ENCODE measurements around the gene ACYP2.
A peak's percentile ranks its signal among the peaks of the same experiment; 100 is the strongest.
"Not testable (repeated sequence)": the region's sequence is repeated elsewhere in the genome, so short reads cannot be mapped to it uniquely, and the experiment has no call there.

ACYP2 gene

GRCh38 chr2:54279385-54279784, 164.0 kb downstream of the ACYP2 start:
- no peak for DNase-seq

DNA sequence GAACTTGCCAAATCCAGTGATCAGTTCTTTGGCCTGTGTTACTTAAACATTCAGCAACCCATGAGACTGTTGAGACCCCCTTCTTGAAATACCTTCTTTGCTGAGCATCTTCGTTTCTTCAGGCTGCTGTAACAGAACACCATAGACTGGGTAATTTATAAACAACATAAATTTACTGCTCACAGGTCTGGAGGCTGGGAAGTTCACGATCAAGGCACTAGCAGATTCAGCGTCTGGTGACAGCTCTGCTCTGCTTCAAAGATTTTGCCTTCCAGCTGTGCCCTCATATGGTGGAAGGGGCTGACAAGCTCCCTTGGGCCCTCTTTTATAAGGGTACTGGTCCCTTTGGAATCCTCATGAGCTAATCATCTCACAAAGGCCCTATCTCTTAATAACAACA, 169.4 kb downstream of the ACYP2 start:
- DNase-seq: no peak

GRCh38 chr2:54285451-54285850, 170.0 kb downstream of the ACYP2 start:
- DNase-seq: no peak

GRCh38 chr2:54287532-54287931, 172.1 kb downstream of the ACYP2 start:
- no peak for DNase-seq

DNA sequence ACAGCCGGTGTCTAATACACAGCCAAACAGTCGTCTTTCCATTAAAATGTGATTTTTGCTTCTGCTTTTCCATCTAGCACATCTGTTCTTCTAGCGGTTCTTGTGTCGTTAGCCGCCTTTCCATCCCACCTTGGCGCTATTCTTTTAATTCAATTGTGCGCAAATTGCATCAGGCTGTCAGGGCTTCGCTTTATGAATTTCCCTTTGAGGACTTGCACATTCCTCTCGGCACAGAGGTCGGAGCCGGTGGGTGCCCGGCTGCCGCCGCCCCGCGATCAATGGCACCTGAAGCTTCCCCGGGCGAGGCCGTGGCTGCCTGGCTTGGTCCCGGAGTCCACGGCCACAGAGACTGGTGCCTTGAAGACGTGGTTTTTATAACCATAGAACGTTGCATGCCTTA, 174.5 kb downstream of the ACYP2 start:
- no peak for DNase-seq

DNA sequence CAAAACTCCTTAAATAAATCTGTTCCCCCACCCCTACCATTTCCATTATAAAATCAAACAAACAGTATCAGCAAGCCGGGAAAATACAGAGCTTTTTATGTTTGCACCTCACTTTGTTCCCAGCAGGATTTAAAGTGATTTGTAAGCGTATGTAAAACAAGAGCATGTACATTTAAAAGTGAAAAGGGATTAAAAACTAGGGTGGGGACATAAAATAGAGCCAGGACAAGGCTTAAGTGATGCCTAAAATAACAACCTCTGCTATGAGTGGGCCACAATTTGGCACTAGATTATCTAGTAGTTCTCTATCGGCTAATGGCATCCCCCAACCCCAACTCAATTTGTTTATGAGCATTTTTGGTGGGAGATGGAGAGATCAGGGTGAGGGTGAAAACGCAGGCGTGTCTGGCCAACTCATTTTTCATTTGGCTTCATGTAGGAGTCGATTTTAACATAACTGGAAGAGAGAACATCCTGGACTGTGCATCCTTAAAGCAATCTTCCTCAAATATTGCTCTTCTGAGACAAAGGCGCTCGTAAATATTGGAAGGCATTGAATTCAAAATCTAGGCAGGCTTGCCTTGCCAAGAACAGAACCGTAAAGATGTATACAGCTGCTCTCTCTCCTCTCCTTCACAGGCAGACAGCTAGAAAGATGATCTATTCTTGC, 175.1 kb downstream of the ACYP2 start:
- DNase-seq: no peak

DNA sequence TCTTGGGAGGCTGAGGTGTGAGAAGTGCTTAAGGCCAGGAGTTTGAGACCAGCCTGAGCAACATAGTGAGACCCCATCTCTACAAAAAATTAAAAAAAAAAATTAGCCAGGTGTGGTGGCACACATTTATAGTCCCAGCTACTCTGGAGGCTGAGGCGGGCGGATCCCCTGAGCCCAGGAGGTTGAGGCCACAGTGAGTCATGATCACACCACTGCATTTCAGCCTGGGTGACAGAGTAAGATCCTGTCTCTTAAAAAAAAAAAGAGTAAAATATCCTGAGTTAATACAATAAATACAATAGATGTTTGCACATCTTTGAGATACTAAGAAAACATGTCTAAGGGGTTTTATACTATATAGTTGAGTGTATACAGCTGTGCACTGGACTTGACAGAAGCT, 179.2 kb downstream of the ACYP2 start:
- not testable (repeated sequence) for DNase-seq

- no peak for DNase-seq
Observed at GRCh38 chr2:54295911-54296310, 180.5 kb downstream of the ACYP2 start.

GRCh38 chr2:54298514-54298913, 183.1 kb downstream of the ACYP2 start:
- no peak for DNase-seq

- DNase-seq: no peak
Observed at GRCh38 chr2:54303631-54304030, 188.2 kb downstream of the ACYP2 start.

- no peak for DNase-seq
Observed at GRCh38 chr2:54306556-54306955, 191.1 kb downstream of the ACYP2 start.

- no peak for DNase-seq
Observed at GRCh38 chr2:54308186-54308585, 192.8 kb downstream of the ACYP2 start.

GRCh38 chr2:54308782-54309181, 193.4 kb downstream of the ACYP2 start:
- no peak for DNase-seq

DNA sequence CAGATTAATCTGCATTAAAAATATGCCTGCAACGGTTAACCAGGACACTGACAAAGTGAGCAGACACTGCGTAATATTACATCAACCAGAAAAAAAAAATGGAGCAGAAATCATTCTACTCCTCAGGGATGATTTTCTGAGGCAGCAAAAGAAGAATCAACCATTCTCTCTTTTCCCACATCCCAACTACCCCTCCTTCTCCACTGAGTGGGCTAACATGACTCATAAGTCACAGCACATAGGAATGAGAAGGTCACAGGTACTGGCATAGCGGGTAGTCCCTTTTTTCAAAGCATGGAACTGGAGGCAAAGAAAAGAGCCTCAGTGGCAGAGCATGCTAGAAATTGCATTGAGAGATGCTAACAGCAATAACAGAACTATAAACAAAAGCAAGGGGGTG, 194.9 kb downstream of the ACYP2 start:
- DNase-seq: no peak

DNA sequence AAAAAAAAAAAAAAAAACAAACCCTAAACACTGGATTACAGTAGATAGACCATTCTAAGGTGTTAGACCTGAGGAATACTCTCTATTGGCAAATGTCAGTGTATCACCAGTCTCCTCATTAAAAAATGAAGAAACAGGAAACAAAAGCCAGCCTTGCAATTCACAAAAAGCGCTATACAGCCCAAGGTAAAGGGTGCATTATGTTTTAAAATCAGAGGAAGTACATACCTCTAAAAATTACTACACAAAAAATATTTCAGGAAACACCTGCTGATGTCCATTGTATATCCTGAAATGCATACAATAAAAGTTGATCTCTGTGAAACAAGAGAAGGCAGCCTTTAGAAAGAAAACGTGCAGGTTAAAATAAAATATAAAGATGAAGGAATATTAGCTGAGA, 195.5 kb downstream of the ACYP2 start:
- no peak for DNase-seq

DNA sequence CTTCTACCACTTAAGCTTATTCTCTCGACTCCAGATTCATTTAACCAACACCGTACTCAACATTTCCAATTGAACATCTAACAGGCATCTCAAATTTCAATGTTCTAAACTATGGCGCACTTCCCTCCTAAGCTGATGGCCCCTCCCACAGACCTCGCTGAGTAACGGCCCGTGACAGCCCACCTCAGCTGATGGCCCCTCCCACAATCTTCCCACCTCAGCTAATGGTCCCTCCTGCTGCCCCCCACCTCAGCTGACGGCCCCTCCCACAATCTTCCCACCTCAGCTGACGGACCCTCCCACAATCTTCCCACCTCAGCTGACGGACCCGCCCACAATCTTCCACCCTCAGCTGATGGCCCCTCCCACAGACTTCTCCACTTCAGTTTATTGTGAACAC, 197.7 kb downstream of the ACYP2 start:
- no peak for DNase-seq

- DNase-seq: no peak
Observed at GRCh38 chr2:54317973-54318372, 202.6 kb downstream of the ACYP2 start.

GRCh38 chr2:54318821-54319220, 203.4 kb downstream of the ACYP2 start:
- no peak for DNase-seq

GRCh38 chr2:54321047-54321446, 205.6 kb downstream of the ACYP2 start:
- DNase-seq: no peak

GRCh38 chr2:54324517-54324916, 209.1 kb downstream of the ACYP2 start:
- DNase-seq: not testable (repeated sequence)

GRCh38 chr2:54325148-54325547, 209.7 kb downstream of the ACYP2 start:
- DNase-seq: no peak

GRCh38 chr2:54329482-54330161, 214.2 kb downstream of the ACYP2 start:
- DNase-seq: peak; percentile 35

DNA sequence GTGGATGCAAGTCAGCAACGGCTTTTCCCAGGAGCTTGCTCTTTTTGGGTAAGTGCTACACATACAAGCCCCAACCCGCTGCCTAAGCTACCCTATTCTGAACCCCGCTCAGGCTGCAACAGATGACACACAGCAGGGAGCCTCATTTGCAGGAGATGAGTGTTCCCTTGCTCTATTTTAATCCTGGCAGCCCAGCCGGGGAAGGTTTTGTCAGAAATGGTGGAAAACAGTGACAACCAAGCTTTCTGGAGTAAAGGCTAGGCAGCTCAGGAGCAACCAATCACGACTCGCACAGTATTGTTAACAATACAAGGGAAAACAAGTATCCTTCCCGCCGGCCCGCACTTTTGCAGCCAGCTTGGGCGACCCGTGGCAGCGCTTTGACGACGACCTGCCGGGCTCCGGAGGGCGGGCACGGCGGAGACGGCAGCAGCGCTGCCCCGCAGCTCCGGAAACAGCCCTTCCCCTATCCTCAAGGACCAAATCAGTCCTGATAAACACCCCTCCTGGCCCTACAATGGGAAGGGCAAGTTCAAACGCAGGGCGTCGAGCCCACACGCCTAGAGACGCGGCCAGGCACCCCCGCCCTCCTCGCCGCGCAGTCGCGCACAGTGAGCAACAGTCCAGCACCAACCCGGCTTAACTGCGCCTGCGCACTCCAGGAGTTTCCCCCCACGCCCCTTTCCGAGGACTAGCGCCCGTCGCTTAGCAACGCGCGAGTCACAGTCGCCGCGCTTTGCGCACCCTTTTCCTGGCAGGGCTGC, 214.9 kb downstream of the ACYP2 start:
- DNase-seq: peak; percentile 99

All from SHP77 treated with DMSO at 0.1 percent for 48 hours (cell line).